ENCODE results near the gene ARHGAP10. TPM values are rescaled to one million over a fixed set of nuclear protein-coding genes. Genes with fewer than 3 reads are reported as not detected.

Gene ARHGAP10
- total and polyA plus RNA-seq, 5 donors from 2014 or later = 2.9 to 14.1 (median 4.7) TPM

DNA sequence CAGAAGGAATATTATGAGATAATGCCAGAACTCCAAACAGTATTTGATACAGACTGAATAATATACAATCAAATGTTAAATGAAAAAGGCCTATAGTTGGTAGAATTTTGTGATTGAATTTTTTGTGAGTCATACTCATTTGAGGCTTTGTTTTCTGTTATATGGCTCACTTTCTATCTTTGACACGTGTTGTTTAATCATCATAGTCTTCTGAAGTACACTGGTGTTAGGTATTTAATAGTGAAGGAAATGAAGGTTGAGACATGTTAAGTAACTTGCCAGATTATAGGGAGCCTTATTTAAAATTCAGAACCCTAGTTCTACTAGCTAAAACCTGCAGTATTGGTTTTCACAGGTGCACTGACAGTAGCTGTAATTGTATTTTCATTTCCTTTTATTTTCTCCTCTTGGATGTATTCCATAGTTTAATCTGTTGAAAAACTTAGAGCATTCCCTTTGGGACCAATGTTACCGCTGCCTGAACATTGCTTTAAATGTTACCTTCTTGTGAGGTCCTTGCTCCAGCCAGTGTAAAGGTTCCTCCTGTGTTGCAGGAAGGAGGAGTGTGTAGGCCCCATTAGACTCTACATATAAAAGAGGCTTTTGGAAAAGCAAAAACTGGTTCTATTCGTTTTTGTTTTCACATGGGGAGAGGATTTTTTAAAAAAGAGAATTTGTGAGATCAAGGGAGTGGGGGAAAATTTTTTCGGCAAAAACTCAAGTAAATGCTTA, 224.1 kb downstream of the ARHGAP10 start:
- Histone ChIP-seq H3K27me3 (ENCODE audit: control insufficient read depth, insufficient read depth, low read length) (no peaks in the 10 kb centered on the region), H3K9me3 (ENCODE audit: control insufficient read depth in 2 of 2, low read length in 2 of 2) (no peaks in the 10 kb centered on the region), H3K27ac (ENCODE audit: insufficient read depth, low read length, poor library complexity, severe bottlenecking) (no peak overlapping the region), H3K36me3 (ENCODE audit: control insufficient read depth, insufficient read depth, low read length) (no peaks in the 10 kb centered on the region), H3K4me1 (ENCODE audit: control insufficient read depth, insufficient read depth, low read length, poor library complexity, severe bottlenecking) (no peaks in the 10 kb centered on the region), H3K4me3 (ENCODE audit: low read depth, low read length) (no peak overlapping the region)
- ATAC-seq (ENCODE audit: low read depth in 2 of 2) = no peak
- Mint-ChIP-seq H3K36me3 (peaks cover 21% of the 10 kb centered on the region), H3K4me3 (no peak overlapping the region), H3K4me1 (peaks cover 0 to 5% (median 1%) of the 10 kb centered on the region in 4 donors), H3K27ac (no peak overlapping the region), H3K27me3 (no peaks in the 10 kb centered on the region), H3K9me3 (peaks cover 0 to 2% (median 0%) of the 10 kb centered on the region in 7 donors)
- no peak for DNase-seq

DNA sequence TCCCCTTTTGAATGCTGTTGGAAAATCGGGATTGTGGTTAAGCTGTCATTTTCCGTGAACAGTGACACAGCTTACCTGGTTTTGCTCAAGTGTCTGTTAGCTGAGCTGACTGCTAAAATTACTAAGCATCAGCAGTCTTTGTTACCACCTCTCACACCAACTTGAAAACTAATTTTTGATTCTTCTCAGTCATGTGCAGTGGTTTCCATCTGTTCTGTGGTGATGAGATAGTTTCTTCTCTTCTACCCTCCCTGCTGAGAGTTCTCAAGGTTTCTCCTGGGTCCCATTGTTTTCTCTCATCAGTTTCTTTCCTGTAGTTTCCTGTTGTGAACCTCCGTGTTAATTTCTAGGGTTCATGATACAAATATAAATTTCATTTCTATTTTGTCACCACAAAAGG, 225.6 kb downstream of the ARHGAP10 start:
- peaks cover 0 to 10% (median 0%) of the 10 kb centered on the region in 4 donors for H3K4me1 Mint-ChIP-seq
- H3K36me3 Mint-ChIP-seq = peaks cover 13% of the 10 kb centered on the region
- H3K27me3 Mint-ChIP-seq = no peaks in the 10 kb centered on the region
- H3K27ac Mint-ChIP-seq = no peak overlapping the region
- Histone ChIP-seq H3K4me3 (ENCODE audit: low read depth, low read length) (no peak overlapping the region), H3K36me3 (ENCODE audit: control insufficient read depth, insufficient read depth, low read length) (no peaks in the 10 kb centered on the region), H3K9me3 (ENCODE audit: control insufficient read depth in 2 of 2, low read length in 2 of 2) (no peaks in the 10 kb centered on the region), H3K27me3 (ENCODE audit: control insufficient read depth, insufficient read depth, low read length) (no peaks in the 10 kb centered on the region), H3K4me1 (ENCODE audit: control insufficient read depth, insufficient read depth, low read length, poor library complexity, severe bottlenecking) (no peaks in the 10 kb centered on the region), H3K27ac (ENCODE audit: insufficient read depth, low read length, poor library complexity, severe bottlenecking) (no peak overlapping the region)
- DNase-seq = no peak
- no peak for ATAC-seq (ENCODE audit: low read depth in 2 of 2)
- no peak overlapping the region for H3K4me3 Mint-ChIP-seq
- peaks cover 0 to 2% (median 0%) of the 10 kb centered on the region in 7 donors for H3K9me3 Mint-ChIP-seq

DNA sequence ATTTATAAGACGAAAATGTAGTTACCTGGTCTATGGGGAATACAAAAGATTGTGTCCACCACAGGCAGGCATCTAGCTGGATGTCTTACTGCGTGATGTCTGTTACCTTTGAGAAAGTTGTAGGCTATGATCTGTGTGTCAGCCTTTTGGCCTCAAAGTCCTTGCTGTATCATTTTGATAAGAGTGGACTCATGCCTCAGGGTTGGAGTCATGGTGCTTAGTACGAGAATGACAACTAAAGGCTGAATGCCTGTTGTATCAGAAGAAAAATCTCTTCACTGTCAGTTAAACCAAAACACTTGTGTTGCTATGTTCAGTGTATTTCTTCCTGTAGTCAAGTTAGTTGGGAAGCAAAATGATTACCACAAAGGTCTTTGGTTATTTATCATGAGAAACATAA, 226.2 kb downstream of the ARHGAP10 start:
- Mint-ChIP-seq H3K27me3 (no peaks in the 10 kb centered on the region), H3K4me3 (no peak overlapping the region), H3K27ac (no peak overlapping the region), H3K9me3 (peaks cover 0 to 2% (median 0%) of the 10 kb centered on the region in 7 donors), H3K4me1 (peaks cover 0 to 10% (median 0%) of the 10 kb centered on the region in 4 donors), H3K36me3 (peaks cover 13% of the 10 kb centered on the region)
- H3K27ac ChIP-seq (ENCODE audit: insufficient read depth, low read length, poor library complexity, severe bottlenecking) = no peak overlapping the region
- no peaks in the 10 kb centered on the region for H3K9me3 ChIP-seq (ENCODE audit: control insufficient read depth in 2 of 2, low read length in 2 of 2)
- no peaks in the 10 kb centered on the region for H3K27me3 ChIP-seq (ENCODE audit: control insufficient read depth, insufficient read depth, low read length)
- H3K4me1 ChIP-seq (ENCODE audit: control insufficient read depth, insufficient read depth, low read length, poor library complexity, severe bottlenecking) = no peaks in the 10 kb centered on the region
- DNase-seq (no peak), ATAC-seq (ENCODE audit: low read depth in 2 of 2) (no peak)
- H3K4me3 ChIP-seq (ENCODE audit: low read depth, low read length) = no peak overlapping the region
- peaks cover 1% of the 10 kb centered on the region for H3K36me3 ChIP-seq (ENCODE audit: control insufficient read depth, insufficient read depth, low read length)

DNA sequence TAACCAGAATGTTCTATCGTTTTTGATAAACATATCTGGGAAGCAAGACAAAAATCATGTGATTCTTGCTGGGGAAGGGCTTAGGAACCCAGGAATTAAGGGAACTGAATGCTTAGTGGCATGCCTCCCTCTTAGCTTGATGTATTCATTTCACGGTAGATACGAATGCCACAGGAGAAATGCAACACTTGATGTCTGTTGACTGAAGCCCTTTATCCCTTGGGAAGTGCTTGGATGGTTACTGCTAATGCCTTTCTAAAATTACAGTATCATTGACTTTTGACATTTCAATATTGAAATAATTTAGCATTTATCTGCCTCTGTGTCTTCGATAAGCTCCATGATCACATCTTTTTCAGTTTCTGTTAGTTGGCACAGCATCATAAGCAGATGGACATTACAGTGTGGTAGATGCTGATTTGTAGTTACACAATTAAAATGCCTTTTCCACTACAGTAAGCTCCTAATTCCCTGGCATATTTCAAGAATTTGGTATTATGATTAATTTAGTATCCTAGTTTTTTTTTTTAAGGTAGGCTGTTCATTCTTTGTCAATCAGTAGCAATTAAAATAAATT, 226.7 kb downstream of the ARHGAP10 start:
- Histone ChIP-seq H3K4me1 (ENCODE audit: control insufficient read depth, insufficient read depth, low read length, poor library complexity, severe bottlenecking) (no peaks in the 10 kb centered on the region), H3K27ac (ENCODE audit: insufficient read depth, low read length, poor library complexity, severe bottlenecking) (no peak overlapping the region), H3K36me3 (ENCODE audit: control insufficient read depth, insufficient read depth, low read length) (peaks cover 2% of the 10 kb centered on the region), H3K9me3 (ENCODE audit: control insufficient read depth in 2 of 2, low read length in 2 of 2) (no peaks in the 10 kb centered on the region), H3K4me3 (ENCODE audit: low read depth, low read length) (no peak overlapping the region), H3K27me3 (ENCODE audit: control insufficient read depth, insufficient read depth, low read length) (no peaks in the 10 kb centered on the region)
- DNase-seq = no peak
- Mint-ChIP-seq H3K27me3 (no peaks in the 10 kb centered on the region), H3K4me1 (peaks cover 0 to 10% (median 0%) of the 10 kb centered on the region in 4 donors), H3K36me3 (peaks cover 13% of the 10 kb centered on the region), H3K9me3 (peaks cover 0 to 1% (median 0%) of the 10 kb centered on the region in 7 donors), H3K27ac (no peak overlapping the region), H3K4me3 (no peak overlapping the region)
- ATAC-seq (ENCODE audit: low read depth in 2 of 2) = no peak

DNA sequence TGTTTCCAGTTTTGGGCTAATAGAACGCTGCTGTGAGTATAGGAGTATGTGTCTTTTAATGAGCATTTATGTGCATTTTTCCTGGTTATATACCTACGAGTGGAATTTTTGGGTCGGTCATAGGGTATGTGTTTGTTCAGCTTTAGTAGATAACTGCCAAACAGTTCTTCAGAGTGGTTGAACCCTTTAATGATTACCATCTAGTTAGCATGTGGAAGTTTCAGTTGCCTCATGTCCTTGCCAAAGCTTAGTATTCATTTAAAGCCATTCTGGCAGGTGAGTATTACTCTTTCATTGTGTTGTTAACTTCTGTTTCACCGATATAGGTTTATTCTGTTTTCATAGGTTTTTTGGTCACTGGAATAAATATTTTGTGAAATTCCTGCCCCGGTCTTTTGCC, 229.1 kb downstream of the ARHGAP10 start:
- DNase-seq (no peak), ATAC-seq (ENCODE audit: low read depth in 2 of 2) (no peak)
- no peaks in the 10 kb centered on the region for H3K9me3 ChIP-seq (ENCODE audit: control insufficient read depth in 2 of 2, low read length in 2 of 2)
- Mint-ChIP-seq H3K27me3 (no peaks in the 10 kb centered on the region), H3K27ac (no peak overlapping the region), H3K36me3 (peaks cover 23% of the 10 kb centered on the region), H3K9me3 (no peaks in the 10 kb centered on the region), H3K4me3 (no peak overlapping the region), H3K4me1 (peaks cover 0 to 10% (median 0%) of the 10 kb centered on the region in 4 donors)
- H3K4me3 ChIP-seq (ENCODE audit: low read depth, low read length) = no peak overlapping the region
- H3K27ac ChIP-seq (ENCODE audit: insufficient read depth, low read length, poor library complexity, severe bottlenecking) = no peak overlapping the region
- no peaks in the 10 kb centered on the region for H3K27me3 ChIP-seq (ENCODE audit: control insufficient read depth, insufficient read depth, low read length)
- peaks cover 2% of the 10 kb centered on the region for H3K36me3 ChIP-seq (ENCODE audit: control insufficient read depth, insufficient read depth, low read length)
- H3K4me1 ChIP-seq (ENCODE audit: control insufficient read depth, insufficient read depth, low read length, poor library complexity, severe bottlenecking) = no peaks in the 10 kb centered on the region

DNA sequence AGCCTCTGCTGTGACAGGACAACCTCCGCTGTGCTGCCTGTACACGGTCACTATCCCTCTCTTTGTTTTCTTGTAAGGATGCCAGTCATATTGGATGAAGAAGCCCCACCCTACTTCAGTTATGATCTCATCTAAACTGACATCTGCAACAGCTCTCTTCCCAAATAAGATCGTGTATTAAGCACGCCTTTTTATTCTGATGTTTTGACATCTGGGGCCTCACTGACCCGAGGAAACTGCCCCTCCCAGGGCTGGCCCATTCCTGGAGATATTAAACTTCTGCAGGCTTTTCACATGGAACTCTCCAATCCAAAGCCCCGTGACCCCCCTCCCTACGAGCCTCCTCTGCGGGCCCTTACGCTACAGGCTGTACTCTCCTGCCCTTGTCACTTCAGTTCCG, 232.0 kb downstream of the ARHGAP10 start:
- H3K27ac ChIP-seq (ENCODE audit: insufficient read depth, low read length, poor library complexity, severe bottlenecking) = no peak overlapping the region
- DNase-seq (no peak), ATAC-seq (ENCODE audit: low read depth in 2 of 2) (no peak)
- H3K36me3 ChIP-seq (ENCODE audit: control insufficient read depth, insufficient read depth, low read length) = peaks cover 2% of the 10 kb centered on the region
- Mint-ChIP-seq H3K9me3 (peaks cover 0 to 1% (median 0%) of the 10 kb centered on the region in 7 donors), H3K27ac (no peak overlapping the region), H3K4me1 (peaks cover 0 to 4% (median 0%) of the 10 kb centered on the region in 4 donors), H3K27me3 (no peaks in the 10 kb centered on the region), H3K36me3 (peaks cover 28% of the 10 kb centered on the region), H3K4me3 (no peak overlapping the region)
- no peak overlapping the region for H3K4me3 ChIP-seq (ENCODE audit: low read depth, low read length)
- H3K27me3 ChIP-seq (ENCODE audit: control insufficient read depth, insufficient read depth, low read length) = no peaks in the 10 kb centered on the region
- H3K4me1 ChIP-seq (ENCODE audit: control insufficient read depth, insufficient read depth, low read length, poor library complexity, severe bottlenecking) = no peaks in the 10 kb centered on the region
- no peaks in the 10 kb centered on the region for H3K9me3 ChIP-seq (ENCODE audit: control insufficient read depth in 2 of 2, low read length in 2 of 2)

DNA sequence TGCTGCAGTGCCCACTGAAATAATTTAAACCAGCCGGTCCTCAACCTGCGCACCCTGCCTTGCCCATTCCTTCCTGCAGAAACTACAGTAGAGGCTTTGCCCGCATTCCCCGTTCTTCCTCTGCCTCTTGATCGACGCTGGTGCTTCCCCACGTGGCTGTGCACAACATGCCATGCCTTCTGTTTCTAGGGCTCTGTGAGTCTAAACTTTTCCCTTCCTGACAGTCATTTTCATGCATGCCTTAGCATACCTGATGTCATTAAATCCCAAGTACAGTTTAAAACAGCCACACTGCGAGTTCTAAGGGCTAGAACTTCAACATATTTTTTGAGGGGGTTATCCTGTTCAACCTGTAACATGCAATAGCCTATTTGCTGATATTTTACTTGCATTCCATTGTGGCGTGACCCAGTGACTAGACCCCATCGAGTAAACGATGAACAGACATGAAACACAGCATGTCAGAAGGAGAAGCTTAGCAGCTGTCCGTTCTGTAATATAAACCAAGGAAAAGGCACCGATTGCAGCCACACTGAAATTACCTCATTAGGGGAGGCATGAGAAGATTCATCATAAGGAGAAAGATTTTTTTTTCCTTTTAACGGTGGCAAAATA, 232.5 kb downstream of the ARHGAP10 start:
- Histone ChIP-seq H3K27ac (ENCODE audit: insufficient read depth, low read length, poor library complexity, severe bottlenecking) (no peak overlapping the region), H3K9me3 (ENCODE audit: control insufficient read depth in 2 of 2, low read length in 2 of 2) (no peaks in the 10 kb centered on the region), H3K4me3 (ENCODE audit: low read depth, low read length) (no peak overlapping the region), H3K4me1 (ENCODE audit: control insufficient read depth, insufficient read depth, low read length, poor library complexity, severe bottlenecking) (no peaks in the 10 kb centered on the region), H3K36me3 (ENCODE audit: control insufficient read depth, insufficient read depth, low read length) (peaks cover 2% of the 10 kb centered on the region), H3K27me3 (ENCODE audit: control insufficient read depth, insufficient read depth, low read length) (no peaks in the 10 kb centered on the region)
- Mint-ChIP-seq H3K4me3 (no peak overlapping the region), H3K36me3 (peaks cover 28% of the 10 kb centered on the region), H3K27ac (no peak overlapping the region), H3K27me3 (no peaks in the 10 kb centered on the region), H3K9me3 (peaks cover 0 to 1% (median 0%) of the 10 kb centered on the region in 7 donors), H3K4me1 (peaks cover 0 to 4% (median 0%) of the 10 kb centered on the region in 4 donors)
- no peak for ATAC-seq (ENCODE audit: low read depth in 2 of 2)
- DNase-seq = no peak
